ENCODE data around the gene CDC42BPA. TPM values are rescaled to one million over a fixed set of nuclear protein-coding genes. Genes with fewer than 3 reads are reported as not detected.

The CDC42BPA gene
- total RNA-seq, 1 experiment from 2014 or later = 30.1 TPM

DNA sequence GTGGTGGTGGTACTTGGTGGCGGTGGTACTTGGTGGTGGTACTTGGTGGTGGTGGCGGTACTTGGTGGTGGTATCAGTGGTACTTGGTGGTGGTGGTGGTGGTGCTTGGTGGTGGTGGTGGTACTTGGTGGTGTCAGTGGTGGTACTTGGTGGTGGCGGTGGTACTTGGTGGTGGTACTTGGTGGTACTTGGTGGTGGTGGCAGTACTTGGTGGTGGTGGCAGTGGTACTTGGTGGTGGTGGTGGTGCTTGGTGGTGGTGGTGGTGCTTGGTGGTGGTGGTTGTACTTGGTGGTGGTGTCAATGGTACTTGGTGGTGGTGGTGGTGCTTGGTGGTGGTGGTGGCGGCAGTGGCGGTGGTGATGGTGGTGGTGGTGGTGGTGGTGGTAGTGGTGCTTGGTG is 358.0 kb downstream of the CDC42BPA start:
- no peaks in the 10 kb centered on the region for H3K23me2 ChIP-seq (ENCODE audit: insufficient read length, low read depth, low read length, poor library complexity, severe bottlenecking)
- H3K4me1 Mint-ChIP-seq = peaks cover 0 to 3% of the 10 kb centered on the region in 2 experiments; a peak in 3 of 4 replicates
- DNase-seq = no peak
- H3K4me2 ChIP-seq (ENCODE audit: insufficient read depth, insufficient read length, low read length) = no peak overlapping the region
- H3K9me3 ChIP-seq (ENCODE audit: control insufficient read depth, low read depth, low read length) = no peaks in the 10 kb centered on the region
- no peak overlapping the region for H3K18ac ChIP-seq (ENCODE audit: insufficient read length, low read depth, low read length)
- H3K4me1 ChIP-seq (ENCODE audit: insufficient read depth, low read length) = no peaks in the 10 kb centered on the region
- no peak overlapping the region for H4K91ac ChIP-seq (ENCODE audit: insufficient read length, low read depth, low read length)
- no peak overlapping the region for H3T11ph ChIP-seq (ENCODE audit: low read length)
- no peaks in the 10 kb centered on the region for H3K27me3 ChIP-seq (ENCODE audit: insufficient read depth, low read length)
- H3K4ac ChIP-seq (ENCODE audit: low read depth, low read length) = no peak overlapping the region
- no peak overlapping the region for H3K27ac ChIP-seq (ENCODE audit: insufficient read length, low read depth, low read length)
- H3K9me3 Mint-ChIP-seq = peaks cover 20 to 26% of the 10 kb centered on the region in 2 experiments; a peak in 4 of 5 replicates
- H2BK5ac ChIP-seq (ENCODE audit: insufficient read length, low read length) = no peak overlapping the region
- H3K4me3 Mint-ChIP-seq = no peak overlapping the region
- no peak overlapping the region for H2BK20ac ChIP-seq (ENCODE audit: low read depth, low read length, poor library complexity, severe bottlenecking)
- H3K79me2 ChIP-seq (ENCODE audit: insufficient read depth, low read length) = no peaks in the 10 kb centered on the region; the same call in 1 of the 2 replicates
- H4K5ac ChIP-seq (ENCODE audit: insufficient read length, low read depth, low read length) = no peak overlapping the region
- no peak overlapping the region for H2AK5ac ChIP-seq (ENCODE audit: insufficient read length, low read length)
- H4K8ac ChIP-seq (replicated peaks; ENCODE audit: insufficient read length, low read depth, low read length) = no peak overlapping the region
- H3K56ac ChIP-seq (ENCODE audit: insufficient read length, low read depth, low read length) = no peak overlapping the region
- no CpG with 5 or more reads among the region's 5 CpGs for WGBS (ENCODE audit: extremely low coverage, insufficient read length, low lambda C conversion rate)
- no peak overlapping the region for H2AFZ ChIP-seq (ENCODE audit: low read length)
- H4K20me1 ChIP-seq (ENCODE audit: control insufficient read depth, insufficient read depth, insufficient read length) = no peaks in the 10 kb centered on the region
- H3K14ac ChIP-seq (ENCODE audit: insufficient read depth, low read length) = no peak overlapping the region
- H3K23ac ChIP-seq (ENCODE audit: insufficient read length, low read depth, low read length) = no peak overlapping the region
- H2BK15ac ChIP-seq (ENCODE audit: low read depth, low read length) = no peak overlapping the region
- H2BK12ac ChIP-seq (ENCODE audit: insufficient read length, low read depth, low read length) = no peak overlapping the region
- TF ChIP-seq, protein P1, sequence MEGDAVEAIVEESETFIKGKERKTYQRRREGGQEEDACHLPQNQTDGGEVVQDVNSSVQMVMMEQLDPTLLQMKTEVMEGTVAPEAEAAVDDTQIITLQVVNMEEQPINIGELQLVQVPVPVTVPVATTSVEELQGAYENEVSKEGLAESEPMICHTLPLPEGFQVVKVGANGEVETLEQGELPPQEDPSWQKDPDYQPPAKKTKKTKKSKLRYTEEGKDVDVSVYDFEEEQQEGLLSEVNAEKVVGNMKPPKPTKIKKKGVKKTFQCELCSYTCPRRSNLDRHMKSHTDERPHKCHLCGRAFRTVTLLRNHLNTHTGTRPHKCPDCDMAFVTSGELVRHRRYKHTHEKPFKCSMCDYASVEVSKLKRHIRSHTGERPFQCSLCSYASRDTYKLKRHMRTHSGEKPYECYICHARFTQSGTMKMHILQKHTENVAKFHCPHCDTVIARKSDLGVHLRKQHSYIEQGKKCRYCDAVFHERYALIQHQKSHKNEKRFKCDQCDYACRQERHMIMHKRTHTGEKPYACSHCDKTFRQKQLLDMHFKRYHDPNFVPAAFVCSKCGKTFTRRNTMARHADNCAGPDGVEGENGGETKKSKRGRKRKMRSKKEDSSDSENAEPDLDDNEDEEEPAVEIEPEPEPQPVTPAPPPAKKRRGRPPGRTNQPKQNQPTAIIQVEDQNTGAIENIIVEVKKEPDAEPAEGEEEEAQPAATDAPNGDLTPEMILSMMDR (conservative IDR thresholded peaks at IDR 0.05) = no peak
- H3K9ac ChIP-seq (ENCODE audit: extremely low read depth, insufficient read length, low read length) = no peak overlapping the region
- peaks cover 6 to 36% (median 10%) of the 10 kb centered on the region in 3 experiments; a peak in 6 of 7 replicates for H3K36me3 Mint-ChIP-seq (ENCODE audit: insufficient read depth in 1 of 3, low read depth in 3 of 3)
- H3K79me1 ChIP-seq (ENCODE audit: insufficient read depth, low read depth, low read length, poor library complexity, severe bottlenecking) = no peaks in the 10 kb centered on the region
- H2BK120ac ChIP-seq (ENCODE audit: low read depth, low read length, poor library complexity, severe bottlenecking) = no peak overlapping the region
- H3K27ac Mint-ChIP-seq = no peak overlapping the region
- H3K27me3 Mint-ChIP-seq (ENCODE audit: low read depth) = no peaks in the 10 kb centered on the region; the same call in 1 of the 2 replicates

All from H9 (cell line).